GM21825 (cell line): Measurements from ENCODE around the gene SUMO1.
"Not testable (repeated sequence)": the region's sequence is repeated elsewhere in the genome, so short reads cannot be mapped to it uniquely, and the experiment has no call there.

Source experiments
- ATAC-seq: cut with Tn5 transposase; IDR thresholded peaks from one replicate; pipeline ENCODE4 v1.9.1; 2021; ENCODE audit warnings: mild to moderate bottlenecking, moderate library complexity; ENCODE audit not compliant: unreplicated experiment

The SUMO1 gene

GRCh38 chr2:202238234-202239197 is at the start of gene SUMO1:
SUMO1 (minus strand) TSS chr2:202238597; CDS start chr2:202238451, 146 bp downstream.
- ATAC-seq, result peak; percentile 97

GRCh38 chr2:202286595-202286994 is 48.2 kb upstream of the SUMO1 start:
- ATAC-seq, result no peak

- no peak for ATAC-seq
These were observed 40.5 kb upstream of the SUMO1 start for GRCh38 chr2:202278944-202279343.

GRCh38 chr2:202278036-202278760 is 39.8 kb upstream of the SUMO1 start:
- no peak for ATAC-seq

- ATAC-seq, result not testable (repeated sequence)
These were observed 37.8 kb upstream of the SUMO1 start for GRCh38 chr2:202276078-202276720.

- no peak for ATAC-seq
These were observed 32.1 kb upstream of the SUMO1 start for GRCh38 chr2:202270487-202270886.

- no peak for ATAC-seq
These were observed 31.2 kb upstream of the SUMO1 start for GRCh38 chr2:202269585-202269984.

GRCh38 chr2:202267495-202267894 is 29.1 kb upstream of the SUMO1 start:
- ATAC-seq, result no peak

- peak; percentile 88 for ATAC-seq
These were observed 27.3 kb upstream of the SUMO1 start, which contains the start of gene NOP58 for GRCh38 chr2:202265467-202266277. NOP58 (plus strand) TSS chr2:202265763; CDS start chr2:202265942, 179 bp downstream.

GRCh38 chr2:202261531-202261930 is 23.1 kb upstream of the SUMO1 start:
- ATAC-seq, result no peak

GRCh38 chr2:202251494-202251893 is 13.1 kb upstream of the SUMO1 start:
- no peak for ATAC-seq

GRCh38 chr2:202249521-202250253 is 11.3 kb upstream of the SUMO1 start:
- no peak for ATAC-seq

GRCh38 chr2:202247710-202248109 is 9.3 kb upstream of the SUMO1 start:
- ATAC-seq, result not testable (repeated sequence)

GRCh38 chr2:202237787-202238233 is 587 bp downstream of the SUMO1 start:
- ATAC-seq, result peak; percentile 30

- ATAC-seq, result no peak
These were observed 16.5 kb downstream of the SUMO1 start for GRCh38 chr2:202221873-202222272.

- ATAC-seq, result no peak
These were observed 23.2 kb downstream of the SUMO1 start for GRCh38 chr2:202215179-202215578.

- ATAC-seq, result no peak
These were observed 29.9 kb downstream of the SUMO1 start for GRCh38 chr2:202208526-202208925.

GRCh38 chr2:202204855-202205254 is 33.5 kb downstream of the SUMO1 start:
- no peak for ATAC-seq

GRCh38 chr2:202203348-202203747 is 35.0 kb downstream of the SUMO1 start:
- no peak for ATAC-seq
